Stimulated activated CD8-positive, alpha-beta memory T cell treated with anti-CD3 and anti-CD28 coated beads, Interleukin-15, amount 100 ng/mL, for 4 hours (primary cell): ENCODE measurements around the gene SYNE1.
"Not testable (repeated sequence)": the region's sequence is repeated elsewhere in the genome, so short reads cannot be mapped to it uniquely, and the experiment has no call there.

Source experiments
- DNase-seq, 2 donors: peaks; one replicate each; pipeline ENCODE4 v3.0.0-alpha.2; 2020; ENCODE audit warnings: low read depth in 2 of 2

SYNE1 gene

GRCh38 chr6:152372945-152373344 lies 264.2 kb downstream of the SYNE1 start:
- DNase-seq: no peak

GRCh38 chr6:152371775-152372174 lies 265.4 kb downstream of the SYNE1 start:
- DNase-seq: no peak

- no peak for DNase-seq
Measured at GRCh38 chr6:152368751-152369624, 268.2 kb downstream of the SYNE1 start.

GRCh38 chr6:152364866-152365265 lies 272.3 kb downstream of the SYNE1 start:
- DNase-seq: no peak

GRCh38 chr6:152360034-152360433 lies 277.1 kb downstream of the SYNE1 start:
- DNase-seq: no peak

GRCh38 chr6:152356662-152357061 lies 280.5 kb downstream of the SYNE1 start:
- no peak for DNase-seq

- no peak for DNase-seq
Measured at GRCh38 chr6:152356016-152356415, 281.1 kb downstream of the SYNE1 start.

GRCh38 chr6:152355166-152355565 lies 282.0 kb downstream of the SYNE1 start:
- DNase-seq: no peak

GRCh38 chr6:152353440-152353839 lies 283.7 kb downstream of the SYNE1 start:
- no peak for DNase-seq

GRCh38 chr6:152351742-152352141 lies 285.4 kb downstream of the SYNE1 start:
- DNase-seq: no peak

- no peak for DNase-seq
Measured at GRCh38 chr6:152351110-152351509, 286.1 kb downstream of the SYNE1 start.

- no peak for DNase-seq
Measured at GRCh38 chr6:152348116-152348515, 289.0 kb downstream of the SYNE1 start.

GRCh38 chr6:152343735-152344360 lies 293.3 kb downstream of the SYNE1 start:
- no peak for DNase-seq

- no peak for DNase-seq
Measured at GRCh38 chr6:152341596-152341995, 295.6 kb downstream of the SYNE1 start.

- DNase-seq: peak; percentile 9 to 12
Measured at GRCh38 chr6:152338335-152339125, 298.6 kb downstream of the SYNE1 start.

GRCh38 chr6:152334555-152334954 lies 302.6 kb downstream of the SYNE1 start:
- no peak for DNase-seq

- DNase-seq: no peak
Measured at GRCh38 chr6:152330961-152331360, 306.2 kb downstream of the SYNE1 start.

- DNase-seq: no peak
Measured at GRCh38 chr6:152329638-152330448, 307.3 kb downstream of the SYNE1 start.

GRCh38 chr6:152328200-152328599 lies 309.0 kb downstream of the SYNE1 start:
- DNase-seq: not testable (repeated sequence)

GRCh38 chr6:152323376-152323775 lies 313.8 kb downstream of the SYNE1 start:
- DNase-seq: no peak

GRCh38 chr6:152318278-152318677 lies 318.9 kb downstream of the SYNE1 start:
- DNase-seq: no peak

- DNase-seq: no peak
Measured at GRCh38 chr6:152316024-152316423, 321.1 kb downstream of the SYNE1 start.
